ENCODE data around the gene COP1. TPM values are rescaled to one million over a fixed set of nuclear protein-coding genes. Genes with fewer than 3 reads are reported as not detected.

COP1 gene
- total and polyA plus RNA-seq, 2 of the 8 experiments (the other 6 are each of a cell fraction or from before 2014, with no cell fraction given) = 26.2 to 44.9 TPM

- Histone ChIP-seq H2BK120ac (replicated peaks; ENCODE audit: low read depth, low read length) (no peak overlapping the region), H2AK5ac (ENCODE audit: low read depth, low read length) (no peak overlapping the region), H3K79me2 (ENCODE audit: control insufficient read depth in 1 of 2, insufficient read depth in 2 of 2, low read length in 2 of 2) (no peaks in the 10 kb centered on the region), H3K56ac (replicated peaks; ENCODE audit: insufficient read length, low read depth, low read length) (no peak overlapping the region), H2AFZ (ENCODE audit: low read length) (no peak overlapping the region), H3K36me3 (ENCODE audit: control insufficient read depth in 2 of 4, insufficient read depth in 4 of 4, low read length in 3 of 4) (peaks cover 0 to 7% (median 0%) of the 10 kb centered on the region in 4 experiments; a peak in 2 of 8 replicates), H2BK5ac (ENCODE audit: low read depth, low read length) (no peak overlapping the region), H3K4me2 (ENCODE audit: insufficient read depth in 1 of 2, low read depth in 2 of 2, low read length in 2 of 2) (no peak overlapping the region), H3K23me2 (ENCODE audit: low read depth, low read length) (no peaks in the 10 kb centered on the region), H3K27me3 (replicated peaks in 1 of 4; ENCODE audit: control insufficient read depth in 3 of 4, extremely low read depth in 1 of 4, insufficient read depth in 3 of 4, low read length in 3 of 4) (no peaks in the 10 kb centered on the region), H4K8ac (ENCODE audit: extremely low read depth, insufficient read depth, low read length) (no peak overlapping the region), H3K14ac (ENCODE audit: insufficient read length) (no peak overlapping the region), H3K9me3 (ENCODE audit: insufficient read depth in 2 of 2, low read depth in 1 of 2, low read length in 1 of 2) (no peaks in the 10 kb centered on the region), H2BK12ac (ENCODE audit: low read depth, low read length) (no peak overlapping the region), H3K4me3 (ENCODE audit: extremely low read depth in 1 of 4, insufficient read depth in 2 of 4, low read depth in 3 of 4, low read length in 4 of 4) (no peak overlapping the region), H3K4ac (replicated peaks; ENCODE audit: insufficient read length, low read depth, low read length) (no peak overlapping the region), H4K5ac (ENCODE audit: insufficient read length, low read depth, low read length) (no peak overlapping the region), H3K23ac (ENCODE audit: insufficient read length) (no peak overlapping the region), H2BK20ac (ENCODE audit: low read length) (no peak overlapping the region), H3K9ac (replicated peaks in 1 of 4; ENCODE audit: extremely low read depth in 1 of 4, low read depth in 3 of 4, low read length in 3 of 4) (no peak overlapping the region), H4K91ac (replicated peaks; ENCODE audit: insufficient read length, low read length) (no peak overlapping the region), H4K20me1 (replicated peaks in 1 of 2; ENCODE audit: control insufficient read depth in 1 of 2, insufficient read depth in 2 of 2, low read length in 2 of 2) (peaks cover 0 to 2% of the 10 kb centered on the region in 2 experiments), H3K27ac (ENCODE audit: low read depth, low read length) (no peak overlapping the region), H3K18ac (ENCODE audit: extremely low read depth, low read length) (no peak overlapping the region), H3K79me1 (ENCODE audit: low read depth, low read length) (no peaks in the 10 kb centered on the region), H3K4me1 (replicated peaks in 1 of 4; ENCODE audit: control insufficient read depth in 3 of 4, insufficient read depth in 4 of 4, low read length in 3 of 4) (peaks cover 0 to 6% (median 0%) of the 10 kb centered on the region in 4 experiments; a peak in 1 of 7 replicates), H2BK15ac (ENCODE audit: low read length) (no peak overlapping the region)
- ChIA-PET POLR2A (ENCODE audit: partially characterized antibody) (no interaction called here), CTCF (ENCODE audit: partially characterized antibody) (no interaction called here)
- DNase-seq (ENCODE audit: low read depth in 1 of 2, low spot score in 2 of 2) = no peak
- TF ChIP-seq NRF1 (IDR thresholded peaks at IDR 0.05; ENCODE audit: low read depth, low read length) (no peak), HDAC6 (IDR thresholded peaks at IDR 0.05; ENCODE audit: low read depth, low read length) (no peak), CEBPB (IDR thresholded peaks at IDR 0.05; ENCODE audit: low read depth, low read length) (no peak), SRF (IDR thresholded peaks at IDR 0.05; ENCODE audit: low read depth, low read length) (no peak), CHD2 (IDR thresholded peaks at IDR 0.05; ENCODE audit: low read length) (no peak)
- no peak for FAIRE-seq
- WGBS, 2 experiments (ENCODE audit: extremely low coverage in 1 of 2, insufficient coverage in 1 of 2, insufficient read length in 1 of 2, insufficient replicate concordance in 2 of 2, low coverage in 1 of 2, low lambda C conversion rate in 2 of 2, missing lambda C conversion rate in 1 of 2) = 90% methylated on average over 3 of the region's 3 CpGs; no CpG with 5 or more reads in 1 of the 2 experiments
Observed at GRCh38 chr1:175968486-175969172, 238.5 kb downstream of the COP1 start.
